K562 (cell line): Measurements from ENCODE around the gene SOWAHA. TPM values are rescaled to one million over a fixed set of nuclear protein-coding genes. Genes with fewer than 3 reads are reported as not detected.

Source experiments
- ATAC-seq: fragments of 200-7000 bp; cut with Tn5 transposase; 3 replicates; pipeline ENCODE4 v1.9.1; 2020; ENCODE audit warnings: moderate library complexity
- BruUV-seq: library from RNA; stranded (reverse); fragments of 400-500 nt; replicated peaks from 2 replicates; lab custom pipeline; 2021; lab: Mats Ljungman, UMichigan
- CTCF ChIA-PET: fragments of 300-600 bp; formaldehyde crosslinking; extraction: SDS; loops from one replicate; lab custom pipeline; 2021; ENCODE audit warnings: low intra/inter-chr PET ratio; lab: Yijun Ruan, JAX
- POLR2A ChIA-PET: fragments of 300-600, 350-650 bp; sonication (Branson Sonifier 250); formaldehyde crosslinking; extraction: SDS; loops from one replicate; lab custom pipeline; 2021; ENCODE audit warnings: antibody characterized with exemption, inconsistent platforms; lab: Yijun Ruan, JAX
- DNase-seq, 4 experiments: peaks; one replicate each; pipeline versions ENCODE4 v3.0.0 to v3.0.0-alpha.2; 2011 to 2018; ENCODE audit warnings: low spot score in 3 of 4, mixed read lengths in 3 of 4; ENCODE audit errors: extremely low read depth in 1 of 4
- FAIRE-seq: peaks from 2 replicates; lab custom pipeline; 2011; peaks lifted over from hg19 to GRCh38; lab: Jason Lieb, UNC
- H2AFZ ChIP-seq: 2 replicates; pipeline ENCODE4 v1.6.0; 2011; ENCODE audit warnings: low read depth, low read length, control low read depth, inconsistent platforms
- H3K27ac ChIP-seq: fragments of 200-600 bp; 3 replicates; pipeline ENCODE4 v1.8.0; 2011; ENCODE audit warnings: low read depth, mild to moderate bottlenecking, control low read depth, inconsistent platforms, low read length, moderate library complexity, mixed read lengths; ENCODE audit errors: extremely low read depth
- H3K27me3 ChIP-seq, 2 experiments: fragments of 300-600 bp in 1 of 2; 2 replicates in 1 of 2; 3 replicates in 1 of 2; pipeline versions ENCODE4 v1.6.0 to v1.8.0; 2011; ENCODE audit warnings: inconsistent platforms in 2 of 2, low read length in 2 of 2, mild to moderate bottlenecking in 1 of 2, mixed read lengths in 1 of 2, moderate library complexity in 1 of 2; ENCODE audit not compliant: control insufficient read depth in 2 of 2, insufficient read depth in 2 of 2
- H3K36me3 ChIP-seq: fragments of 300-600 bp; 3 replicates; pipeline ENCODE4 v1.8.0; 2011; ENCODE audit warnings: mild to moderate bottlenecking, low read length, inconsistent platforms; ENCODE audit not compliant: control insufficient read depth, insufficient read depth
- H3K4me1 ChIP-seq, 2 experiments: fragments of 200-600 bp in 1 of 2; replicated peaks in 1 of 2; 2 replicates in 1 of 2; 3 replicates in 1 of 2; pipeline versions ENCODE4 v1.5.1 to v1.8.0; 2011; ENCODE audit warnings: inconsistent platforms in 2 of 2, low read length in 2 of 2, mild to moderate bottlenecking in 1 of 2, mixed read lengths in 1 of 2, moderate library complexity in 1 of 2; ENCODE audit not compliant: control insufficient read depth in 2 of 2, insufficient read depth in 2 of 2
- H3K4me2 ChIP-seq: 2 replicates; pipeline ENCODE4 v1.6.1; 2011; ENCODE audit warnings: low read length, control low read depth, inconsistent platforms, mixed read lengths; ENCODE audit not compliant: insufficient read depth
- H3K4me3 ChIP-seq: fragments of 200-600 bp; sonication (generic), shearing (Covaris generic); 2 replicates; pipeline ENCODE4 v1.5.1; 2016; ENCODE audit warnings: control low read depth, inconsistent platforms
- H3K79me2 ChIP-seq: fragments of 200-600 bp; 3 replicates; pipeline ENCODE4 v1.8.0; 2011; ENCODE audit warnings: low read length, inconsistent platforms; ENCODE audit not compliant: control insufficient read depth, insufficient read depth
- H3K9ac ChIP-seq, 2 experiments: 2 replicates each; pipeline versions ENCODE4 v1.6.0 to v1.6.1; 2011; ENCODE audit warnings: low read depth in 2 of 2, low read length in 2 of 2, control low read depth in 1 of 2, inconsistent platforms in 1 of 2, mild to moderate bottlenecking in 1 of 2, mixed read lengths in 1 of 2; ENCODE audit not compliant: insufficient read depth in 1 of 2
- H3K9me1 ChIP-seq: one replicate; pipeline ENCODE4 v1.6.0; 2011; ENCODE audit warnings: inconsistent platforms, mild to moderate bottlenecking, low read length, moderate library complexity; ENCODE audit not compliant: control insufficient read depth, insufficient read depth
- H3K9me3 ChIP-seq: replicated peaks from 2 replicates; pipeline ENCODE4 v1.5.1; 2011; ENCODE audit warnings: low read depth, low read length, inconsistent platforms; ENCODE audit not compliant: control insufficient read depth, insufficient read depth
- H4K20me1 ChIP-seq: replicated peaks from 2 replicates; pipeline ENCODE4 v1.6.1; 2011; ENCODE audit warnings: low read length, inconsistent platforms, mixed read lengths; ENCODE audit not compliant: control insufficient read depth, insufficient read depth
- BACH1 ChIP-seq: fragments of 200-800 bp; sonication (Bioruptor generic); IDR thresholded peaks from 2 replicates; pipeline ENCODE4 v1.6.1; 2016; ENCODE audit warnings: missing genetic modification characterization, missing compliant biosample characterization
- CBFA2T2 ChIP-seq: fragments of 450-650 bp; conservative IDR thresholded peaks from 2 replicates; pipeline ENCODE4 v1.6.1; 2017; ENCODE audit warnings: mild to moderate bottlenecking
- CBX5 ChIP-seq: IDR thresholded peaks from 2 replicates; pipeline ENCODE4 v1.6.1; 2014; ENCODE audit warnings: low read depth, borderline replicate concordance
- CEBPG ChIP-seq, 3 experiments: fragments of 200-800 bp in 1 of 3; sonication (Bioruptor generic) in 1 of 3; sonication (generic) in 1 of 3; formaldehyde crosslinking in 1 of 3; IDR thresholded peaks in 2 of 3; conservative IDR thresholded peaks in 1 of 3; 2 replicates each; pipeline versions ENCODE4 v1.6.1 to v1.8.0; 2016 to 2022; ENCODE audit warnings: missing compliant biosample characterization in 2 of 3, missing genetic modification characterization in 2 of 3, mild to moderate bottlenecking in 1 of 3, missing genetic modification reagents in 1 of 3
- EHMT2 ChIP-seq: fragments of 450-650 bp; IDR thresholded peaks from 2 replicates; pipeline ENCODE4 v1.6.1; 2018; ENCODE audit warnings: antibody characterized with exemption
- GABPA ChIP-seq: fragments of 200-800 bp; sonication (Bioruptor generic); conservative IDR thresholded peaks from 2 replicates; pipeline ENCODE4 v1.6.1; 2016; ENCODE audit warnings: low read depth, missing genetic modification characterization, missing compliant biosample characterization
- MAFK ChIP-seq: IDR thresholded peaks from 2 replicates; pipeline ENCODE4 v1.6.1; 2011; ENCODE audit warnings: low read length, improper control_type of control experiment
- PTBP1 ChIP-seq: fragments of 200-400 bp; formaldehyde crosslinking; IDR thresholded peaks from 2 replicates; pipeline ENCODE4 v1.6.1; 2017; ENCODE audit warnings: low read depth, low read length
- RHOXF2B ChIP-seq: fragments of 250-450 bp; sonication (Bioruptor Pico); conservative IDR thresholded peaks from 2 replicates; pipeline ENCODE4 v1.5.1; 2021
- SP2 ChIP-seq: IDR thresholded peaks from 2 replicates; pipeline ENCODE4 v1.6.1; 2011; ENCODE audit warnings: mild to moderate bottlenecking, low read depth, low read length, moderate library complexity; ENCODE audit not compliant: poor library complexity, severe bottlenecking; ENCODE audit errors: extremely low read depth
- TEAD1 ChIP-seq, 2 experiments: fragments of 450-650 bp in 1 of 2; sonication (generic) in 1 of 2; formaldehyde crosslinking; IDR thresholded peaks; 2 replicates each; pipeline versions ENCODE4 v1.4.0 to v1.8.0; 2020 to 2022; ENCODE audit warnings: mild to moderate bottlenecking in 2 of 2, missing genetic modification reagents in 1 of 2
- XRCC5 ChIP-seq: fragments of 200-400 bp; formaldehyde crosslinking; IDR thresholded peaks from 2 replicates; pipeline ENCODE4 v1.6.1; 2017; ENCODE audit warnings: low read depth, mild to moderate bottlenecking, low read length
- ZNF253 ChIP-seq: fragments of 250-450 bp; sonication (Bioruptor Pico); conservative IDR thresholded peaks from 2 replicates; pipeline ENCODE4 v1.6.1; 2021; ENCODE audit warnings: mild to moderate bottlenecking
- ZNF668 ChIP-seq: fragments of 250-450 bp; sonication (Bioruptor Pico); IDR thresholded peaks from 2 replicates; pipeline ENCODE4 v1.8.0; 2022; ENCODE audit warnings: mild to moderate bottlenecking, inconsistent platforms
- WGBS: fragments of 100-300 bp; shearing (Covaris generic); methylation state at CpG from one replicate; pipeline ENCODE4 v1.1.6; 2016; ENCODE audit warnings: low coverage, mixed read lengths; ENCODE audit not compliant: insufficient coverage; ENCODE audit errors: missing lambda C conversion rate; 5-methylcytosine and 5-hydroxymethylcytosine counted together
- in situ Hi-C: fragments of 300-500 bp; cut with MboI; formaldehyde crosslinking; loops from 4 replicates; pipeline ENCODE4 v1.15.0; 2018; ENCODE audit warnings: inconsistent platforms, mixed read lengths
- intact Hi-C: fragments of 100-400 bp; cut with micrococcal nuclease; formaldehyde crosslinking; loops from 2 replicates; pipeline ENCODE4 v1.14.2; 2022
- polyA plus RNA-seq, 8 experiments: library from polyadenylated mRNA; depleted of rRNA in 4 of 8; stranded (reverse) in 5 of 8; unstranded in 3 of 8; fragments of >200 nt; fragmentation: Nextera tagmentation in 2 of 8; fragmentation: Illumina TruSeq in 1 of 8; extraction: Ambion mirVana in 2 of 8; extraction: Trizol in 1 of 8; gene quantifications; 2 replicates each; pipeline versions ENCODE4 v1.2.1 to v1.2.3, GENCODE V29; 2011 to 2014; ENCODE audit warnings: inconsistent platforms in 1 of 8, missing spikeins in 1 of 8
- total RNA-seq, 7 experiments: library from RNA; depleted of rRNA in 6 of 7; stranded (reverse); fragments of >200 nt in 6 of 7; fragmentation: Illumina TruSeq in 2 of 7; extraction: Trizol in 2 of 7; gene quantifications; 2 replicates each; pipeline versions ENCODE4 v1.2.1 to v1.2.3, GENCODE V29; 2011 to 2021; ENCODE audit warnings: low replicate concordance in 1 of 7
- TF ChIP-seq, protein P1 (sequence below): fragments of 250-450 bp; sonication (Bioruptor Pico); IDR thresholded peaks from 2 replicates; pipeline ENCODE4 v1.4.0; 2020; ENCODE audit warnings: mild to moderate bottlenecking
- TF ChIP-seq, protein P2 (sequence below), 2 experiments: fragments of 450-650 bp; IDR thresholded peaks; 2 replicates each; pipeline ENCODE4 v1.6.1; 2018; ENCODE audit warnings: mild to moderate bottlenecking in 2 of 2, low read depth in 1 of 2; ENCODE audit not compliant: partially characterized antibody in 2 of 2

Gene SOWAHA
- total and polyA plus RNA-seq, 9 of the 15 experiments (the other 6 are each of a cell fraction or from before 2014, with no cell fraction given) = not detected

DNA sequence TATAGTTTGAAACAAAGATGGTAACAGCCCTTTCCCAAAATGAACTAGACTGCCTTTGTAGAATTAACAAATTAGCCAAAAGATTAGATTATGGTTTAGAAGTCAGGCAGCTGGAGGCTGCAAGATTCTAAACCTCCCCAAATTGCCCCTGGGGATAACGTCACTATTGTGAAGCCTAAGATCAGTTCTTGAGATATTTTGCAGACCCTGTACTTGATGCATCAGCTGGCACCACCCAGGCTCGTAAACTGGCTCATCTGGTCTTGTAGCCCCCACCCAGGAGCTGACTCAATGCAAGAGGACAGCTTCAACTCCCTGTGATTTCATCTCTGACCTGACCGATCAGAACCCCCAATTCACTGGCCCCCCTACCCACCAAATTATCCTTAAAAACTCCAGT lies 4.2 kb upstream of the SOWAHA start (continued):
- no peak for TF ChIP-seq XRCC5
- TF ChIP-seq, protein P1, sequence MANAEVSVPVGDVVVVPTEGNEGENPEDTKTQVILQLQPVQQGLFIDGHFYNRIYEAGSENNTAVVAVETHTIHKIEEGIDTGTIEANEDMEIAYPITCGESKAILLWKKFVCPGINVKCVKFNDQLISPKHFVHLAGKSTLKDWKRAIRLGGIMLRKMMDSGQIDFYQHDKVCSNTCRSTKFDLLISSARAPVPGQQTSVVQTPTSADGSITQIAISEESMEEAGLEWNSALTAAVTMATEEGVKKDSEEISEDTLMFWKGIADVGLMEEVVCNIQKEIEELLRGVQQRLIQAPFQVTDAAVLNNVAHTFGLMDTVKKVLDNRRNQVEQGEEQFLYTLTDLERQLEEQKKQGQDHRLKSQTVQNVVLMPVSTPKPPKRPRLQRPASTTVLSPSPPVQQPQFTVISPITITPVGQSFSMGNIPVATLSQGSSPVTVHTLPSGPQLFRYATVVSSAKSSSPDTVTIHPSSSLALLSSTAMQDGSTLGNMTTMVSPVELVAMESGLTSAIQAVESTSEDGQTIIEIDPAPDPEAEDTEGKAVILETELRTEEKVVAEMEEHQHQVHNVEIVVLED (CRISPR knock-in tag) = no peak
- TF ChIP-seq SP2 = no peak

- ChIA-PET POLR2A (interaction anchor here (0.7 to 2.0 kb wide), 6 partner anchors 9 to 56 kb away, joined by 3 to 6 read pairs (median 3); no protein-coding TSS in a partner anchor), CTCF (no interaction called here)
- Histone ChIP-seq H3K79me2 (no peaks in the 10 kb centered on the region), H4K20me1 (no peaks in the 10 kb centered on the region), H3K9ac (no peak overlapping the region), H3K27me3 (no peaks in the 10 kb centered on the region), H3K4me1 (peaks cover 7 to 14% of the 10 kb centered on the region in 2 experiments; a peak in 4 of 5 replicates), H3K4me3 (no peak overlapping the region), H3K9me1 (no peaks in the 10 kb centered on the region), H3K36me3 (no peaks in the 10 kb centered on the region), H2AFZ (no peak overlapping the region), H3K9me3 (no peaks in the 10 kb centered on the region), H3K27ac (no peak overlapping the region), H3K4me2 (no peak overlapping the region)
- no TSS peak for BruUV-seq
- FAIRE-seq = no peak
- intact Hi-C loops (no loop called here), in situ Hi-C loops (no loop called here)
- WGBS = 78% methylated on average over 4 of the region's 5 CpGs
- no peak for ATAC-seq
- no peak for DNase-seq
- no peak for TF ChIP-seq ZNF253 (CRISPR knock-in tag)
- no peak for TF ChIP-seq PTBP1
- TF ChIP-seq EHMT2 = no peak
- TF ChIP-seq GABPA (tag) = no peak
- TF ChIP-seq CBX5 = no peak
- TF ChIP-seq TEAD1 (CRISPR knock-in tag; IDR thresholded peaks at IDR 0.05) = no peak
- TF ChIP-seq MAFK = no peak
- TF ChIP-seq, protein P2, sequence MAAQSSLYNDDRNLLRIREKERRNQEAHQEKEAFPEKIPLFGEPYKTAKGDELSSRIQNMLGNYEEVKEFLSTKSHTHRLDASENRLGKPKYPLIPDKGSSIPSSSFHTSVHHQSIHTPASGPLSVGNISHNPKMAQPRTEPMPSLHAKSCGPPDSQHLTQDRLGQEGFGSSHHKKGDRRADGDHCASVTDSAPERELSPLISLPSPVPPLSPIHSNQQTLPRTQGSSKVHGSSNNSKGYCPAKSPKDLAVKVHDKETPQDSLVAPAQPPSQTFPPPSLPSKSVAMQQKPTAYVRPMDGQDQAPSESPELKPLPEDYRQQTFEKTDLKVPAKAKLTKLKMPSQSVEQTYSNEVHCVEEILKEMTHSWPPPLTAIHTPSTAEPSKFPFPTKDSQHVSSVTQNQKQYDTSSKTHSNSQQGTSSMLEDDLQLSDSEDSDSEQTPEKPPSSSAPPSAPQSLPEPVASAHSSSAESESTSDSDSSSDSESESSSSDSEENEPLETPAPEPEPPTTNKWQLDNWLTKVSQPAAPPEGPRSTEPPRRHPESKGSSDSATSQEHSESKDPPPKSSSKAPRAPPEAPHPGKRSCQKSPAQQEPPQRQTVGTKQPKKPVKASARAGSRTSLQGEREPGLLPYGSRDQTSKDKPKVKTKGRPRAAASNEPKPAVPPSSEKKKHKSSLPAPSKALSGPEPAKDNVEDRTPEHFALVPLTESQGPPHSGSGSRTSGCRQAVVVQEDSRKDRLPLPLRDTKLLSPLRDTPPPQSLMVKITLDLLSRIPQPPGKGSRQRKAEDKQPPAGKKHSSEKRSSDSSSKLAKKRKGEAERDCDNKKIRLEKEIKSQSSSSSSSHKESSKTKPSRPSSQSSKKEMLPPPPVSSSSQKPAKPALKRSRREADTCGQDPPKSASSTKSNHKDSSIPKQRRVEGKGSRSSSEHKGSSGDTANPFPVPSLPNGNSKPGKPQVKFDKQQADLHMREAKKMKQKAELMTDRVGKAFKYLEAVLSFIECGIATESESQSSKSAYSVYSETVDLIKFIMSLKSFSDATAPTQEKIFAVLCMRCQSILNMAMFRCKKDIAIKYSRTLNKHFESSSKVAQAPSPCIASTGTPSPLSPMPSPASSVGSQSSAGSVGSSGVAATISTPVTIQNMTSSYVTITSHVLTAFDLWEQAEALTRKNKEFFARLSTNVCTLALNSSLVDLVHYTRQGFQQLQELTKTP (IDR thresholded peaks at IDR 0.05; ENCODE audit: low read depth in 1 of 2, partially characterized antibody in 2 of 2) = no peak
- no peak for TF ChIP-seq CBFA2T2
- no peak for TF ChIP-seq CEBPG (CRISPR knock-in tag; IDR thresholded peaks at IDR 0.05)
- no peak for TF ChIP-seq CEBPG (tag; conservative IDR thresholded peaks at IDR 0.05 in 1 of 2, IDR thresholded peaks at IDR 0.05 in 1 of 2)
- TF ChIP-seq ZNF668 (CRISPR knock-in tag) = no peak
- no peak for TF ChIP-seq BACH1 (tag)
- no peak for TF ChIP-seq RHOXF2B (CRISPR knock-in tag)
Observed at GRCh38 chr5:132810605-132811004, 2.5 kb upstream of the SOWAHA start.
